Measurements from ENCODE around the gene ALOX5AP.

DNA sequence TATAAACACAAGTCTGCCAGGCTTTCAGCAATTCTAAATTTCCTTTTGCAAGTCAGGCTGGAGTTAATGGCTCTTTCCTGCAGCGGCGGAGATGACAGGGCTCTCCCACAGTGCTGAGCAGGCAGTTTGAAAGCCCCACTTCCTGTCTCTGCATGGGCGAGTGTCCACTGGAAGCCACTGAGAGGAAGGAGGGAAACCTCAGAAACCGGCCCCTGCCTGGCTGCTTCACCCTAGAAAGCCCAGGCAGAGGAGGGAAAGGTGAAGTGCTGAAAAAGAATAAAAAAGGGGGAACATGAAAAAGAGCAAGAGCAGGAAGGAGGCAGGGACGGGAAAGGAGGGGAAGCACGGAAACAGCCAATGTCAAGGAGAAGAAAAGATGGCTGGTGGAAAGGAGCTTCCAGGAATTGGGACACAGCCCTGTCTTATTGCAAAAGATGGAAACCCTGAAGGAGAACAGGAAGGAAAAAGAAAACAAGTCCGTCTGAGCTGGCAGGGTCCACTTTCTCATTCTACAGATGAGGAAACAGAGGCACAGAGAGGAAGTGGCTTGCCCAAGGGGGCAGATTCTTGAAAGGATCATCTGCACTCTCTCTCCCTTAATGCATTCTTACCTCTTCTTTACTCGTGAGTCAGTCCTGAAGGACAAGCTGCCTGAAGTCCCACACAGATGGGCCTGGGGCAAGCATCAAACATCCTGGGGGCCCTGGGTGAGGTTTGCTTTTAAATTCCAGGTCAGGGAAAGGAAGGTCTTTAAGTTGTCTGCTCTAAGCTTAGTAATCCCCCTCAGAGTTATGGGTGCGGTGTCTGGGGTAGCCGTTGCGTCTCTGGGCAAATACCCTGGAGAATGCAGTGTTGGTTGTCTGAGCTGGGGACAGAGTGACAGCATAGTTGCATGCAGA is 38.8 kb upstream of the ALOX5AP start:
- TF ChIP-seq CTCF (IDR thresholded peaks at IDR 0.05): no peak
- TF ChIP-seq POLR2A (IDR thresholded peaks at IDR 0.05): no peak

All from vagina (tissue), 2 donors.